GM13977 (cell line): ENCODE results near the gene THRB.

ENCODE experiments used
- DNase-seq: peaks from one replicate; pipeline ENCODE4 v3.0.0; 2012; ENCODE audit warnings: low spot score
- in situ Hi-C: fragments of 300-500 bp; cut with MboI; formaldehyde crosslinking; loops from one replicate; pipeline ENCODE4 v1.12.0; 2022; ENCODE audit warnings: low sequenced_read_pairs, low pct_unique_long_range_greater_than_20kb, mixed read lengths, inconsistent platforms; ENCODE audit not compliant: unreplicated experiment
- TF ChIP-seq, protein P1 (sequence below): IDR thresholded peaks from 2 replicates; pipeline ENCODE4 v1.5.1; 2012; ENCODE audit warnings: mild to moderate bottlenecking, control low read depth; ENCODE audit not compliant: insufficient read depth; ENCODE audit errors: extremely low read depth, missing control alignments

The THRB gene

DNA sequence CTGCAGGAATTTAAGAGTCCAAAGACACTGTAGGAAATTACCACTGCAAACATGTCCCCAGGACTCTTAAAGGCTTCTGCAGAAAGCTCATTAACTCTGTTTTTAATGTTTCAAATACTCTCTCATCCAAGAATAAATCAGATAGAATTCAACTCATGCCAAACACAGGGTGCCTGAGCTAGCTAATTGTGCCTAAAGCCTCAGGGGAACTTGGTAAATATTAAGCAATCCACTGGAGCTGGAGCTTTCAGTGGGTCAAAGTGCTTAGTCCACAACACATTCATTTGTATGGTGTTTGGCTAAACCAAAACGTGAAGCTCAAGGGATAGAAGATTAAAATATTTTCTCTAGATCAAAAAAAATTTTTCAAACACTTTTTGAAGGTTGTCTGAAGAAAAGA, 131.4 kb downstream of the THRB start:
- in situ Hi-C loops = no loop called here
- TF ChIP-seq, protein P1, sequence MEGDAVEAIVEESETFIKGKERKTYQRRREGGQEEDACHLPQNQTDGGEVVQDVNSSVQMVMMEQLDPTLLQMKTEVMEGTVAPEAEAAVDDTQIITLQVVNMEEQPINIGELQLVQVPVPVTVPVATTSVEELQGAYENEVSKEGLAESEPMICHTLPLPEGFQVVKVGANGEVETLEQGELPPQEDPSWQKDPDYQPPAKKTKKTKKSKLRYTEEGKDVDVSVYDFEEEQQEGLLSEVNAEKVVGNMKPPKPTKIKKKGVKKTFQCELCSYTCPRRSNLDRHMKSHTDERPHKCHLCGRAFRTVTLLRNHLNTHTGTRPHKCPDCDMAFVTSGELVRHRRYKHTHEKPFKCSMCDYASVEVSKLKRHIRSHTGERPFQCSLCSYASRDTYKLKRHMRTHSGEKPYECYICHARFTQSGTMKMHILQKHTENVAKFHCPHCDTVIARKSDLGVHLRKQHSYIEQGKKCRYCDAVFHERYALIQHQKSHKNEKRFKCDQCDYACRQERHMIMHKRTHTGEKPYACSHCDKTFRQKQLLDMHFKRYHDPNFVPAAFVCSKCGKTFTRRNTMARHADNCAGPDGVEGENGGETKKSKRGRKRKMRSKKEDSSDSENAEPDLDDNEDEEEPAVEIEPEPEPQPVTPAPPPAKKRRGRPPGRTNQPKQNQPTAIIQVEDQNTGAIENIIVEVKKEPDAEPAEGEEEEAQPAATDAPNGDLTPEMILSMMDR = no peak
- no peak for DNase-seq

DNA sequence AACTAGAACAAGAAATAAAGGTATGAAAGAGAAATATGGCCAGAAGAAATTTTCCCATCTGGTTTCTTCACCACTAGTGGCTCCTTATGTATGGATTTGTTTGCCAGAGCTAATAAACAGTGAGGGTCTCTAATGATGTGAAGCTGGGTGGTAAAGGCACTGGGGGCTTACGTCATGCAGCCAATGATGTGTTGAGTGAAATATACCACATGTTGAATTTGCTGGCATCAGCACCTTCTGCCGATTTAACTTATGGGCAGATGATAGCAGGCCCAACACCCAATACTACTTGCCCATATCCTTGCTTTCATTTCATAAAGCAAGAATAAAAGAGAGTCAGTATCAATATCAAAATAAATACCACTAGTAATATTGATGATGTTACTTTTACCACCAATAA, 133.0 kb downstream of the THRB start:
- in situ Hi-C loops = no loop called here
- DNase-seq = no peak
- TF ChIP-seq, protein P1 = no peak

- in situ Hi-C loops = no loop called here
- TF ChIP-seq, protein P1 = no peak
- no peak for DNase-seq
Observed at GRCh38 chr3:24360957-24361356, 133.7 kb downstream of the THRB start.

DNA sequence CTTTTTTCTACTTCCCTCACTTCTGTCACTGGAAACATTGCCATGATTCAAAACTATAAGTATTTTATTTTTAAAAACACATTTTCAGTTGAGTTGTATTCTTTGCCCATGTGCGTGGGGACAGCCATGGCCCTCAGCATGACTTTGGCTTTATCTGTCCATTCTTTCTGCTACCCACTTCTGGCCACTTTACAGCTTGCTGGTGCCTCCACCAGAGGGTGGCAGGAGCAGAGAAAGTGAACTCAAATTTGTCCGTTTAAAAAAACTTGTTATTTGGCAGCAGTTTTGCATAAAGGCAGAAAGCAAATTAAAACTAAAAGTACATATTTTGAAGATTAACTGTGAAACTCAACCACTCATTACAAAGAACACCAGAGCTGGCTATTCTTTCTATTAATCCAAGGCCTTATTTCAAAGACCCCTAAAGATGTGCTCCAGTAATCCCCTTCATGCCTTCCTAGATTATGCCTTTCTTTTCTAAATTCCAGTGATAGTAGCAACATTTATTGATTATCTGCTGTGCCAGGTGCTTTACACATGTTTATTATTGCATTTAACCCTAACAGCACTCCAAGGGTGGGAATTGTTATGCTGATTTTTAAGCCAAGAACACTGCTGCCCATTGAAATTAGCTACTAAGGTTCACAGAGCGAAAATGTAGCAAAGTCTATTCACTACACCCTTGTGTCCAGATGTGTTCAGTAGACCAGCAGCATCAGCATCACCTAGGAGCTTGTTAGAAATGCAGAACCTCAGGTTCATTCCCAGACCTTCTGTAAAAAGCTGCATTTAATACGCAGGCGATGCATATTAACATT, 134.8 kb downstream of the THRB start:
- in situ Hi-C loops = no loop called here
- DNase-seq = no peak
- TF ChIP-seq, protein P1 = no peak

GRCh38 chr3:24359102-24359501, 135.5 kb downstream of the THRB start:
- in situ Hi-C loops = no loop called here
- DNase-seq = no peak
- TF ChIP-seq, protein P1 = no peak

DNA sequence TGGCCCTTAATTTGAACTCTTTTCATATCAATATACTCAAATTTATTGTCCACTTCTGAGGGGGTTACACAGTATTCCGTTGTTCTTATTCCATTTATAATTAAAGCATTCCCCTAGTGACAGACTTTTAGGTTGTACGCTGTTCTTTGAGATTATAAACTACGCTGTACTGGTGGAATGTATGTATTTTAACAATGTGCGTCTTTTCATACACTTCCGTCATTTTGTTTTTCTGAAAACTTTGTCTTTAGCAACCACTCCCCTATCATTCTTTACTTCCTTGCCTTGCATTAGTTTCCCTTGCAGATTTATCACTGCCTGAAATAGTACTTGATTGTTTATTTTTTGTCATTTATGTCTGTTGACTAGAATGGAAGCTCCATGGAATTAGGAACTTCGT, 137.0 kb downstream of the THRB start:
- in situ Hi-C loops = no loop called here
- no peak for DNase-seq
- TF ChIP-seq, protein P1 = no peak

GRCh38 chr3:24355806-24356205, 138.8 kb downstream of the THRB start:
- in situ Hi-C loops = no loop called here

More at GRCh38 chr3:24355806-24356205, 138.8 kb downstream of the THRB start:
- TF ChIP-seq, protein P1 = no peak
- no peak for DNase-seq
